Tibial nerve (tissue), 3 donors: Measurements from ENCODE around the gene MED22.

Experiments used
- POLR2A ChIP-seq, 2 donors: fragments of 450-650 bp; IDR thresholded peaks; one replicate each; pipeline ENCODE4 v1.6.1; 2017; ENCODE audit warnings: antibody characterized with exemption in 2 of 2, mild to moderate bottlenecking in 2 of 2, moderate library complexity in 2 of 2
- TF ChIP-seq, protein P1 (sequence below), 5 experiments: fragments of 200-600 bp in 3 of 5; fragments of 450-650 bp in 2 of 5; sonication (generic) in 3 of 5; IDR thresholded peaks; one replicate each; pipeline ENCODE4 v1.5.1; 2016 to 2019; ENCODE audit warnings: antibody characterized with exemption in 5 of 5, mild to moderate bottlenecking in 3 of 5, moderate library complexity in 2 of 5

DNA sequence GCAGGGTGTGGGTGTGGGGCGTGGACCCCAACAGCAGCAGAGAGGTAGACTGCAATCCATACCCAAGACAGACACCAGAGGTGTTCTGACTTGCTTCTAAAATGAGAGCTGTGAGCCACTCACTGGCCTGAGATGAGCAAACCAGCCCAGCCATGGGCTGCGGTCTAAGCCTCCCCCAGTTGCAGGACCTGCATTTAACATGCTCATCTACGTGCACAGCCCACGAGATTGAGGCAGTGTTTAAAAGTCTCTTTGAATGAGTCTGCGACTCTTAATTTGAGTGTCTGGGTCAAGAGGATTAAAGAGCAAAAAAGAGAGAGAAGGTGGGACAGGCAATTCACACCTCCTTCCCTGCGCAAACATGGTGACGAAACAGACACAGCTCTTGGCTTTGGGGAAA, 22.0 kb upstream of the MED22 start:
- TF ChIP-seq POLR2A (IDR thresholded peaks at IDR 0.05) = no peak
- TF ChIP-seq, protein P1, sequence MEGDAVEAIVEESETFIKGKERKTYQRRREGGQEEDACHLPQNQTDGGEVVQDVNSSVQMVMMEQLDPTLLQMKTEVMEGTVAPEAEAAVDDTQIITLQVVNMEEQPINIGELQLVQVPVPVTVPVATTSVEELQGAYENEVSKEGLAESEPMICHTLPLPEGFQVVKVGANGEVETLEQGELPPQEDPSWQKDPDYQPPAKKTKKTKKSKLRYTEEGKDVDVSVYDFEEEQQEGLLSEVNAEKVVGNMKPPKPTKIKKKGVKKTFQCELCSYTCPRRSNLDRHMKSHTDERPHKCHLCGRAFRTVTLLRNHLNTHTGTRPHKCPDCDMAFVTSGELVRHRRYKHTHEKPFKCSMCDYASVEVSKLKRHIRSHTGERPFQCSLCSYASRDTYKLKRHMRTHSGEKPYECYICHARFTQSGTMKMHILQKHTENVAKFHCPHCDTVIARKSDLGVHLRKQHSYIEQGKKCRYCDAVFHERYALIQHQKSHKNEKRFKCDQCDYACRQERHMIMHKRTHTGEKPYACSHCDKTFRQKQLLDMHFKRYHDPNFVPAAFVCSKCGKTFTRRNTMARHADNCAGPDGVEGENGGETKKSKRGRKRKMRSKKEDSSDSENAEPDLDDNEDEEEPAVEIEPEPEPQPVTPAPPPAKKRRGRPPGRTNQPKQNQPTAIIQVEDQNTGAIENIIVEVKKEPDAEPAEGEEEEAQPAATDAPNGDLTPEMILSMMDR (IDR thresholded peaks at IDR 0.05) = no peak
